ENCODE measurements around the gene MTR. TPM values are rescaled to one million over a fixed set of nuclear protein-coding genes. Genes with fewer than 3 reads are reported as not detected.
A peak's percentile ranks its signal among the peaks of the same experiment; 100 is the strongest.

MTR gene
- total and polyA plus RNA-seq, 4 donors: 2.5 to 19.0 (median 8.6) TPM

- Histone ChIP-seq H3K36me3 (ENCODE audit: control insufficient read depth in 4 of 4, insufficient read depth in 3 of 4, low read depth in 1 of 4, low read length in 3 of 4) (peaks cover 0 to 20% (median 8%) of the 10 kb centered on the region in 4 donors), H3K9ac (ENCODE audit: low read depth in 1 of 2, low read length in 2 of 2) (no peak overlapping the region), H3K27me3 (ENCODE audit: control insufficient read depth in 4 of 4, insufficient read depth in 4 of 4, low read length in 3 of 4) (no peaks in the 10 kb centered on the region), H3K27ac (ENCODE audit: low read depth in 1 of 2, low read length in 2 of 2) (no peak overlapping the region), H3K9me3 (ENCODE audit: control insufficient read depth in 4 of 4, low read length in 3 of 4) (no peaks in the 10 kb centered on the region), H3K4me1 (ENCODE audit: control insufficient read depth in 4 of 4, insufficient read depth in 4 of 4, low read length in 3 of 4) (peaks cover 6 to 18% (median 17%) of the 10 kb centered on the region in 4 donors), H3K4me3 (ENCODE audit: low read depth in 1 of 3, low read length in 3 of 3) (no peak overlapping the region)
- TF ChIP-seq EGR1 (IDR thresholded peaks at IDR 0.05; ENCODE audit: low read depth in 2 of 2) (no peak), RAD21 (IDR thresholded peaks at IDR 0.05) (no peak), ZBTB33 (IDR thresholded peaks at IDR 0.05) (no peak), HNF4A (conservative IDR thresholded peaks at IDR 0.05) (no peak), YY1 (IDR thresholded peaks at IDR 0.05) (no peak), SP1 (IDR thresholded peaks at IDR 0.05) (no peak), GABPA (IDR thresholded peaks at IDR 0.05 in 1 of 2, conservative IDR thresholded peaks at IDR 0.05 in 1 of 2) (no peak), NR2F2 (IDR thresholded peaks at IDR 0.05) (no peak), FOXA2 (IDR thresholded peaks at IDR 0.05) (no peak), FOXA1 (IDR thresholded peaks at IDR 0.05) (no peak)
- TF ChIP-seq, protein P1, sequence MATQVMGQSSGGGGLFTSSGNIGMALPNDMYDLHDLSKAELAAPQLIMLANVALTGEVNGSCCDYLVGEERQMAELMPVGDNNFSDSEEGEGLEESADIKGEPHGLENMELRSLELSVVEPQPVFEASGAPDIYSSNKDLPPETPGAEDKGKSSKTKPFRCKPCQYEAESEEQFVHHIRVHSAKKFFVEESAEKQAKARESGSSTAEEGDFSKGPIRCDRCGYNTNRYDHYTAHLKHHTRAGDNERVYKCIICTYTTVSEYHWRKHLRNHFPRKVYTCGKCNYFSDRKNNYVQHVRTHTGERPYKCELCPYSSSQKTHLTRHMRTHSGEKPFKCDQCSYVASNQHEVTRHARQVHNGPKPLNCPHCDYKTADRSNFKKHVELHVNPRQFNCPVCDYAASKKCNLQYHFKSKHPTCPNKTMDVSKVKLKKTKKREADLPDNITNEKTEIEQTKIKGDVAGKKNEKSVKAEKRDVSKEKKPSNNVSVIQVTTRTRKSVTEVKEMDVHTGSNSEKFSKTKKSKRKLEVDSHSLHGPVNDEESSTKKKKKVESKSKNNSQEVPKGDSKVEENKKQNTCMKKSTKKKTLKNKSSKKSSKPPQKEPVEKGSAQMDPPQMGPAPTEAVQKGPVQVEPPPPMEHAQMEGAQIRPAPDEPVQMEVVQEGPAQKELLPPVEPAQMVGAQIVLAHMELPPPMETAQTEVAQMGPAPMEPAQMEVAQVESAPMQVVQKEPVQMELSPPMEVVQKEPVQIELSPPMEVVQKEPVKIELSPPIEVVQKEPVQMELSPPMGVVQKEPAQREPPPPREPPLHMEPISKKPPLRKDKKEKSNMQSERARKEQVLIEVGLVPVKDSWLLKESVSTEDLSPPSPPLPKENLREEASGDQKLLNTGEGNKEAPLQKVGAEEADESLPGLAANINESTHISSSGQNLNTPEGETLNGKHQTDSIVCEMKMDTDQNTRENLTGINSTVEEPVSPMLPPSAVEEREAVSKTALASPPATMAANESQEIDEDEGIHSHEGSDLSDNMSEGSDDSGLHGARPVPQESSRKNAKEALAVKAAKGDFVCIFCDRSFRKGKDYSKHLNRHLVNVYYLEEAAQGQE (IDR thresholded peaks at IDR 0.05): no peak
- TF ChIP-seq, protein P2, sequence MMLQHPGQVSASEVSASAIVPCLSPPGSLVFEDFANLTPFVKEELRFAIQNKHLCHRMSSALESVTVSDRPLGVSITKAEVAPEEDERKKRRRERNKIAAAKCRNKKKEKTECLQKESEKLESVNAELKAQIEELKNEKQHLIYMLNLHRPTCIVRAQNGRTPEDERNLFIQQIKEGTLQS (IDR thresholded peaks at IDR 0.05): no peak
- TF ChIP-seq, protein P3, sequence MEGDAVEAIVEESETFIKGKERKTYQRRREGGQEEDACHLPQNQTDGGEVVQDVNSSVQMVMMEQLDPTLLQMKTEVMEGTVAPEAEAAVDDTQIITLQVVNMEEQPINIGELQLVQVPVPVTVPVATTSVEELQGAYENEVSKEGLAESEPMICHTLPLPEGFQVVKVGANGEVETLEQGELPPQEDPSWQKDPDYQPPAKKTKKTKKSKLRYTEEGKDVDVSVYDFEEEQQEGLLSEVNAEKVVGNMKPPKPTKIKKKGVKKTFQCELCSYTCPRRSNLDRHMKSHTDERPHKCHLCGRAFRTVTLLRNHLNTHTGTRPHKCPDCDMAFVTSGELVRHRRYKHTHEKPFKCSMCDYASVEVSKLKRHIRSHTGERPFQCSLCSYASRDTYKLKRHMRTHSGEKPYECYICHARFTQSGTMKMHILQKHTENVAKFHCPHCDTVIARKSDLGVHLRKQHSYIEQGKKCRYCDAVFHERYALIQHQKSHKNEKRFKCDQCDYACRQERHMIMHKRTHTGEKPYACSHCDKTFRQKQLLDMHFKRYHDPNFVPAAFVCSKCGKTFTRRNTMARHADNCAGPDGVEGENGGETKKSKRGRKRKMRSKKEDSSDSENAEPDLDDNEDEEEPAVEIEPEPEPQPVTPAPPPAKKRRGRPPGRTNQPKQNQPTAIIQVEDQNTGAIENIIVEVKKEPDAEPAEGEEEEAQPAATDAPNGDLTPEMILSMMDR (IDR thresholded peaks at IDR 0.05; ENCODE audit: low read depth, low read length, missing input control): no peak
- 95% methylated on average over 7 of the region's 7 CpGs for WGBS
- no peak for DNase-seq (ENCODE audit: low spot score)
Measured at GRCh38 chr1:236858165-236858564, 63.1 kb downstream of the MTR start.

GRCh38 chr1:236860101-236860500, 65.0 kb downstream of the MTR start:
- DNase-seq (ENCODE audit: low spot score): no peak
- H3K36me3 ChIP-seq (ENCODE audit: control insufficient read depth in 4 of 4, insufficient read depth in 3 of 4, low read depth in 1 of 4, low read length in 3 of 4): peaks cover 0 to 14% (median 5%) of the 10 kb centered on the region in 4 donors
- H3K4me1 ChIP-seq (ENCODE audit: control insufficient read depth in 4 of 4, insufficient read depth in 4 of 4, low read length in 3 of 4): peaks cover 13 to 30% (median 28%) of the 10 kb centered on the region in 4 donors
- no peaks in the 10 kb centered on the region for H3K27me3 ChIP-seq (ENCODE audit: control insufficient read depth in 4 of 4, insufficient read depth in 4 of 4, low read length in 3 of 4)
- TF ChIP-seq NR2F2 (IDR thresholded peaks at IDR 0.05) (peak; percentile 41), RAD21 (IDR thresholded peaks at IDR 0.05) (no peak)
- H3K9me3 ChIP-seq (ENCODE audit: control insufficient read depth in 4 of 4, low read length in 3 of 4): no peaks in the 10 kb centered on the region
- WGBS: 87% methylated on average over 4 of the region's 4 CpGs
- no peak overlapping the region for H3K9ac ChIP-seq (ENCODE audit: low read depth in 1 of 2, low read length in 2 of 2)
- no peak overlapping the region for H3K27ac ChIP-seq (ENCODE audit: low read depth in 1 of 2, low read length in 2 of 2)
- no peak overlapping the region for H3K4me3 ChIP-seq (ENCODE audit: low read depth in 1 of 3, low read length in 3 of 3)
